ENCODE results near the gene FRMPD4.

DNA sequence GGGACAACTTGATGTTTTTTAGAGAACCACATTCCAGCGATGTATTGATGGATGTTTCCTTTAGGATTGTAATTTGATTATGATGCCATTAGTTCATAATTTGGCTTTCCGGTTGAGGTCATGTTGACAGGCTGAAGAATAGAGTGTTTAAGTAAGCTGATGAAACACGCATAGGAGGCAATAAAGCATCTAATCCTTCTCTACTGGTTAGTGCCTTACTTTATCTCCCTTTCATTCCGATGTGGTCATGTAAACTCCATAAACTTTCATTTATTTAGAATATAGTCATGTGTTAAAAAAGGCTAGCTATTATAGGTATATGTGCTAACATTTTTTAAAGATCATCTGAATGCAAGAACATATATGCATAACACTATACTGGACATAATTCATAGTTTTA, 15.0 kb downstream of the FRMPD4 start:
- no peak for TF ChIP-seq HDAC2 (IDR thresholded peaks at IDR 0.05)
- TF ChIP-seq POLR2A (IDR thresholded peaks at IDR 0.05; ENCODE audit: low read length) = no peak
- no peak for TF ChIP-seq CTCF (IDR thresholded peaks at IDR 0.05)
- no peak for TF ChIP-seq NR3C1 (IDR thresholded peaks at IDR 0.05)
- TF ChIP-seq RCOR1 (IDR thresholded peaks at IDR 0.05; ENCODE audit: low read depth, low read length) = no peak
- no peak for TF ChIP-seq SREBF2 (IDR thresholded peaks at IDR 0.05)
- TF ChIP-seq NFE2L2 (conservative IDR thresholded peaks at IDR 0.05; ENCODE audit: low read length) = no peak

All from A549 (cell line).